HG03097 (cell line): ENCODE results near the gene ARHGAP4.

Experiments used
- ATAC-seq: cut with Tn5 transposase; IDR thresholded peaks from one replicate; pipeline ENCODE4 v1.9.1; 2021; ENCODE audit not compliant: unreplicated experiment, low FRiP score

The ARHGAP4 gene

GRCh38 chrX:153870288-153870690, 55.8 kb downstream of the ARHGAP4 start:
- no peak for ATAC-seq

GRCh38 chrX:153869473-153870287, 56.4 kb downstream of the ARHGAP4 start:
- ATAC-seq = no peak

GRCh38 chrX:153868576-153869472, 57.2 kb downstream of the ARHGAP4 start:
- ATAC-seq = no peak

DNA sequence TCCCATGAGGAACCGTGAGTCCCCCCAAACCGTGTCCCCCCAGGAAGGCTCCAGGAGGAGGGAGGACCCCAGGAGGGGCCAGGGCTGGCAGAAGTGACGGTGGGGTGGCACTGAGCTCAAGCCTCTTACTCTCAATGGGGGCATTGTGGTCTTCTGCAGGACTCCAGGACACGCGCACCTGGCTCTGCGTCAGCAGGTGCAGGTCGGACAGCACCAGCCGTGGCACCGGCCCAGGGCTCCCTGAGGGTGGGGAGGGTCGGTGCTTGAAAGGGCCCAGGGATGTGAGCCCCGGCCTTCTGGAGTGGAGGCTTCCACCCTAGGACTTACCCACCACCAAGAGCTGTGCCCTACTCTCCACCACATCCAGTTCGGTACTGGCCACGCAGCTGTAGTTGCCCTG, 58.4 kb downstream of the ARHGAP4 start:
- no peak for ATAC-seq

GRCh38 chrX:153867139-153867538, 58.9 kb downstream of the ARHGAP4 start:
- ATAC-seq = no peak

GRCh38 chrX:153866302-153867019, 59.6 kb downstream of the ARHGAP4 start:
- no peak for ATAC-seq

DNA sequence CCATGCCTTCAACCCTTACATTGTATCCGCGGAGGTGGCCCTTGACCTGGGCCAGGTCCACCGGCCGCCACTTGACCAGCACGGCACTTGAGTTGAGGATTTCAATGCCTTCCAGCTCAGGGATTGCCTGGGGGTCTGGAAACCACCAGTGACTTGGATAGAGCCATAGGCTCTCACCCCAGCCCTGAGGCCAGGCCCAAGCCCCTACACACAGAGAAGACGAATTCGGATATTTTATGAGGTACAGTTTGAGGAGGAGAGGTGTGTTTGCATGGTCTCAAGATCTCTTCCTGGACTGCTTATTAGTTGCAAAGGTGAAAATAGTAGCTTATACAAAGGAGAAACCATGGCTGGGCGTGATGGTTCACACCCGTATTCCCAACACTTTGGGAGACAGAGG, 60.4 kb downstream of the ARHGAP4 start:
- ATAC-seq = no peak

- no peak for ATAC-seq
Observed at GRCh38 chrX:153865321-153865580, 60.8 kb downstream of the ARHGAP4 start.

DNA sequence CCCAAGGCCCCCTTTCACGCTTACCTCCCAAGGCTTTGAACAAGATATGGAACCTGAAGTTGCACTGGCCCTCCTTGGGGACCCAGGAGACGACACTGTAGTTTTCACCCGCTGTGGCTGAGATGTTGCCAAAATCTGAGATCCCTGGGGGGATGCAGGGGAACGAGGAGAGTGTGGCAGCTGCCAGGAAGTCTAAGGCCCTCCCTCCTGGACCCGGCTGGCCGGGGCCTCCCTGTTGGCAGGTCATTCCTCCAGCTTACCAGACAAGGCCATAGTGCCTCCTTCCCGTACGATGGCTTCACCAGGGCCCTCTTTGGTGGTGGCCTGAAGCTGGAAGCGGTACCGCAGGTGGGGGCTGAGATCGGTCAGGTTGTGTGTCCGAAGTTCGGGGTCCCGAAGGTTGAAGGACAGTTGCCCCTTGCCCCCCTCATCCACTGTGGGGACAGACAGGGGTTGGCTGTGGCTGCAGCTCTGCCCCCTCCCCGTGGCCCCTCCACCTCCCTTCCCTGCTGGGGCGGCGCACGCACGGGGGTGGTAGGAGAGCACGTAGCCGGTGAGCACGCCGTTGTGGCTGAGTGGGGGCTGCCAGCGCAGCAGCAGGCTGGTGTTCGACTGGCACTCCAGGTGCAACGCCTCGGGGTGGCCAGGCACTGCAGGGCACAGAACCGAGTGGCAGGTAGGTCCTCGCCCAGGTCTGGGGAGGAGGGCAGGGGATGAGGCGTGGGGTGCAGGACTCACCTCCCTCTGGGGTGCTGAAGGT, 61.3 kb downstream of the ARHGAP4 start:
- no peak for ATAC-seq

DNA sequence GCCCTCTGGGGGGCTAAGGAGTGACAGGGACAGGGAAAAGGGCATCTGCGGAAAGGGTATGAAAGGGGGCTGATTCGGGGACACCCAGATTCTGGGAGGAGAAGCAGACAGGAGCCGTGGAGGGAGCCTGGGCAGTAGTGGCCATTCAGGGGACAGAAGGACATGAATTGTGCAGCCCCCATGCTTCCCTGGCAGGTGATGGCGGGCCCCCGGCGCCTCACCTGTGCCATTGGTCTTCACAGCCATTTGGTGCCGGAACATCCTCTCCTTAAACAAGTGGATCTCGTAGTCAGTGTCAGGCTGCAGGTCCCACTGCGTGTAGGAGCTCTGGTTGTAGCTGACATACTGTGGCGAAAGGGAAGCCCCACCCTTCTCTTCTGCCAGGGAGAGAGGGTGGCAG, 62.0 kb downstream of the ARHGAP4 start:
- ATAC-seq = no peak

GRCh38 chrX:153863251-153863991, 62.6 kb downstream of the ARHGAP4 start:
- ATAC-seq = no peak

GRCh38 chrX:153862369-153863250, 63.5 kb downstream of the ARHGAP4 start:
- no peak for ATAC-seq

- ATAC-seq = no peak
Observed at GRCh38 chrX:153861733-153862310, 64.2 kb downstream of the ARHGAP4 start.

GRCh38 chrX:153861151-153861550, 64.9 kb downstream of the ARHGAP4 start:
- no peak for ATAC-seq
